ENCODE measurements around the gene FEM1A. TPM values are rescaled to one million over a fixed set of nuclear protein-coding genes. Genes with fewer than 3 reads are reported as not detected.
"Not testable (repeated sequence)": the region's sequence is repeated elsewhere in the genome, so short reads cannot be mapped to it uniquely, and the experiment has no call there.

Gene FEM1A
- total RNA-seq, 4 donors from 2014 or later: 16.8 to 22.7 (median 18.4) TPM

DNA sequence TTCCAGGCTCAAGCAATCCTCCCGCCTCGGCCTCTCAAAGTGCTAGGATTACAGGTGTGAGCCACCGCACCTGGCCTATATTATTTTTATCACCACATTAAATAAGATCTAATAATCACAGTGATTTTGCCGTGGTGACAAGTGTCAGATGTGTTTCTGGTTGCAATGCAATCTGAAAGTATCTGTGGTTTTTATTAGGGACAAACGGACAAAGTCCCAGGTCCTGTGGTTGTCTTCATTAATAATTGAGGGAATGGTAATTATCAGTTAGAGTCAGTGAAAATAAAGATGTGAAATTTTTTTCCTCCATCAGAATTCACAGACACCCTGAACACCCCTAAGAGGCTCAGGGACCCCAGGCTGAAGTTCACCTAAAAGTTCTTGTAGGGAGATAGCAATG lies 41.2 kb downstream of the FEM1A start:
- intact Hi-C loops (cut with DNase I): no loop called here
- Histone ChIP-seq H3K27ac (no peak overlapping the region), H3K4me1 (peaks cover 14 to 36% (median 16%) of the 10 kb centered on the region in 3 donors), H3K9me3 (no peaks in the 10 kb centered on the region), H3K27me3 (no peaks in the 10 kb centered on the region), H3K4me3 (no peak overlapping the region), H3K36me3 (peaks cover 2 to 7% (median 2%) of the 10 kb centered on the region in 3 donors)
- TF ChIP-seq POLR2A (IDR thresholded peaks at IDR 0.05): no peak
- TF ChIP-seq, protein P1, sequence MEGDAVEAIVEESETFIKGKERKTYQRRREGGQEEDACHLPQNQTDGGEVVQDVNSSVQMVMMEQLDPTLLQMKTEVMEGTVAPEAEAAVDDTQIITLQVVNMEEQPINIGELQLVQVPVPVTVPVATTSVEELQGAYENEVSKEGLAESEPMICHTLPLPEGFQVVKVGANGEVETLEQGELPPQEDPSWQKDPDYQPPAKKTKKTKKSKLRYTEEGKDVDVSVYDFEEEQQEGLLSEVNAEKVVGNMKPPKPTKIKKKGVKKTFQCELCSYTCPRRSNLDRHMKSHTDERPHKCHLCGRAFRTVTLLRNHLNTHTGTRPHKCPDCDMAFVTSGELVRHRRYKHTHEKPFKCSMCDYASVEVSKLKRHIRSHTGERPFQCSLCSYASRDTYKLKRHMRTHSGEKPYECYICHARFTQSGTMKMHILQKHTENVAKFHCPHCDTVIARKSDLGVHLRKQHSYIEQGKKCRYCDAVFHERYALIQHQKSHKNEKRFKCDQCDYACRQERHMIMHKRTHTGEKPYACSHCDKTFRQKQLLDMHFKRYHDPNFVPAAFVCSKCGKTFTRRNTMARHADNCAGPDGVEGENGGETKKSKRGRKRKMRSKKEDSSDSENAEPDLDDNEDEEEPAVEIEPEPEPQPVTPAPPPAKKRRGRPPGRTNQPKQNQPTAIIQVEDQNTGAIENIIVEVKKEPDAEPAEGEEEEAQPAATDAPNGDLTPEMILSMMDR (IDR thresholded peaks at IDR 0.05): no peak
- no peak for DNase-seq
- 81 to 84% methylated on average over 5 of the region's 5 CpGs for WGBS, 2 donors

DNA sequence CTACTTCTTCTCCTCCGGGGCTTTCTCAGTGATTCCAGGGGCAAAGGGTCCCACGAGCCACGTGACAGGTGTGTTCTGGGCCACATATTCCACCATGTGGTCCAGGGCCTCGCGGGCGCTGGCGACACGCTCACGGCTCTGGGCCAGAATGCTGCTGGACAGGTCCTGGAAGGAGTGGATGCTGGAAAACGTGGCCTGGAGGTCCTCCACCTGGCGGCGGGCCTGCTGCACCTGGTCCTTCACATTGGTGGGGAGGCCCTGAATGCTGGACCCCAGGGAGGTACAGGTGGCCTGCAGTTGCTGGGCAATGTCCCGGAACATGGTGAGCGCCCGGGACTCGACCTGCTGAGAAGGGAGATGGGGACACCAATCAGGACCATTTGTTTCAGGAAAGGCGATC lies 47.7 kb downstream of the FEM1A start:
- intact Hi-C loops (cut with DNase I): no loop called here
- Histone ChIP-seq H3K4me3 (no peak overlapping the region), H3K27me3 (no peaks in the 10 kb centered on the region), H3K4me1 (no peaks in the 10 kb centered on the region), H3K36me3 (peaks cover 16 to 70% (median 39%) of the 10 kb centered on the region in 3 donors), H3K27ac (no peak overlapping the region), H3K9me3 (no peaks in the 10 kb centered on the region)
- TF ChIP-seq, protein P1 (IDR thresholded peaks at IDR 0.05): no peak
- TF ChIP-seq POLR2A (IDR thresholded peaks at IDR 0.05): no peak
- WGBS, 2 donors: 95 to 97% methylated on average over 7 to 10 of the region's 17 CpGs
- DNase-seq: no peak

DNA sequence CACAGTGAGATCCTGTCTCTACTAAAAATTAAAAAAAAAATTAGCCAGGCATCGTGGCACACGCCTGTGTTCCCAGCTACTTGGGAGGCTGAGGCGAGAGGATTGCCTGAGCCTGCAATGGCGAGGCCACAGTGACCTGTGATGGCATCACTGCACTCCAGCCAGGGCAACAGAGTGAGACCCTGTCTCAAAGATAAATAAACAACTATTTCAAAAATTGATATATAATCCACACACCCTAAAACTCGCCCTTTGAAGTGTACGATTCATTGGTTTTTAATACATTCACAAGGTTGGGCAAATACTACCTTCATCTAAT lies 52.1 kb downstream of the FEM1A start:
- H3K9me3 ChIP-seq: no peaks in the 10 kb centered on the region
- peaks cover 24 to 99% (median 46%) of the 10 kb centered on the region in 3 donors for H3K36me3 ChIP-seq
- H3K27me3 ChIP-seq: no peaks in the 10 kb centered on the region
- WGBS, 2 donors: 92 to 95% methylated on average over 6 of the region's 6 CpGs
- intact Hi-C loops (cut with DNase I): no loop called here
- no peak overlapping the region for H3K27ac ChIP-seq
- DNase-seq: no peak
- H3K4me1 ChIP-seq: peaks cover 0 to 7% (median 0%) of the 10 kb centered on the region in 3 donors
- no peak overlapping the region for H3K4me3 ChIP-seq
- no peak for TF ChIP-seq POLR2A (IDR thresholded peaks at IDR 0.05)
- TF ChIP-seq, protein P1 (IDR thresholded peaks at IDR 0.05): no peak

DNA sequence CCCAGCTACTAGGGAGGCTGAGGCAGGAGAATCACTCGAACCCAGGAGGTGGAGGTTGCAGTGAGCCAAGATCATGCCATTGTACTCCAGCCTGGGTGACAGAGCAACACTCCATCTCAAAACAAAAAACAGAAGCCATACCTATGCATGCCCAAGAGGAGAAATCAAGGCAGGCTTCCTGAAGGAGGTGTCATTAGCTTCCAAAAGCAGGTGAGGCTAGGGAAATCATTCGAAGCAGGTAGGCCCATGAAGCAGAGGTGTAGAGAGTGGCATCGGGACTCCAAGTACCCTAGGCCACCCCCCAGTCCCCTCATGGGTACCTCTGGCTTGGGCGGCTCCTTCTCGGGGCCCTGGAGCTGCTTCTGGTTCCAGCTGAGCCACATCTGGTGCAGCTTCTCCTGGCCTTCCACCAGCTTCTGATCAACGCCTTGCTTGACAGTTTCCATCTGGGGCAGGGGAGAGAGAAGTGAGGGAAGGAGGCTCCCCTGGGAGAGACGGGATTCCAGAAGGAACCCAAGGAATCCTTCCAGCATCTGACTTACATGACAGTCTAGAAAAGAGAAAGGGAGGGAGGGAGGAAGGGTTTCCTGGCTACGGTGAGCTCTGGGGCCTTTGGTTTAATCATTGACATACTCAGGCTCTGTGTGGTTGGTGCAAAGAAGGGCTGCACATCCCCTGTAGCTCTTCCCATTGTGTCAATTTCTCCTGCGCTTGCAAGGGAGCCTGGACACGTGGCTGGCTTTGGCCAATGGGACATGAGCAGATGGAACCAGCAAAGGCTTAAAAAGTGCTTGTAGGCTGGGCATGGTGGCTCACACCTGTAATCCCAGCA lies 53.0 kb downstream of the FEM1A start:
- Histone ChIP-seq H3K9me3 (no peaks in the 10 kb centered on the region), H3K27ac (peak overlapping the region in 3 of 4 donors; percentile 55 to 80 (median 61)), H3K4me3 (no peak overlapping the region), H3K4me1 (peaks cover 0 to 7% (median 0%) of the 10 kb centered on the region in 3 donors), H3K27me3 (no peaks in the 10 kb centered on the region), H3K36me3 (peaks cover 16 to 99% (median 43%) of the 10 kb centered on the region in 3 donors)
- no peak for DNase-seq
- 65 to 77% methylated on average over 9 to 10 of the region's 10 CpGs for WGBS, 2 donors
- TF ChIP-seq, protein P1 (IDR thresholded peaks at IDR 0.05): no peak
- no peak for TF ChIP-seq POLR2A (IDR thresholded peaks at IDR 0.05)
- intact Hi-C loops (cut with DNase I): no loop called here

DNA sequence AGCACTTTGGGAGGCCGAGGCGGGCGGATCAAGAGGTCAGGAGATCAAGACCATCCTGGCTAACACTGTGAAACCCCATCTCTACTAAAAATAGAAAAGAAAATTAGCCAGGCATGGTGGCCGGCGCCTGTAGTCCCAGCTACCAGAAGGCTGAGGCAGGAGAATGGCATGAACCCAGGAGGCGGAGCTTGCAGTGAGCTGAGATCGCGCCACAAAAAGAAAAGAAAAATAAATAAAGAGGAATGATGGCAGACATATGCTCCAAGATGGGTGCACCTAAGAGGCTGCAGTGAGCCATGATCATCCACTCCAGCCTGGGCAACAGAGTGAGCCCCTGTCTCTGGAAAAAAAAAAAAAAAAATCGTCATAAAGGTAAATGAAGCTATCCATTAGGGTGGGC lies 54.4 kb downstream of the FEM1A start:
- H3K4me1 ChIP-seq; intact Hi-C loops (cut with DNase I); H3K9me3 ChIP-seq; DNase-seq; H3K27me3 ChIP-seq; H3K4me3 ChIP-seq: not testable (repeated sequence)
- 60 to 68% methylated on average over 4 to 8 of the region's 9 CpGs for WGBS, 2 donors
- Histone ChIP-seq H3K27ac (peak overlapping the region in 2 of 4 donors; percentile 38 to 61), H3K36me3 (peaks cover 16 to 99% (median 50%) of the 10 kb centered on the region in 3 donors)
